H9 (cell line): ENCODE data around the gene ZKSCAN5. TPM values are rescaled to one million over a fixed set of nuclear protein-coding genes. Genes with fewer than 3 reads are reported as not detected.

Experiments used
- DNase-seq: peaks from one replicate; pipeline ENCODE4 v3.0.0-alpha.2; 2017
- H2AFZ ChIP-seq: one replicate; pipeline ENCODE4 v1.6.1; 2013; ENCODE audit warnings: mild to moderate bottlenecking, low read length, control low read depth, moderate library complexity
- H2AK5ac ChIP-seq: 2 replicates; pipeline ENCODE4 v1.6.1; 2013; ENCODE audit warnings: low read length, control low read depth, mixed read lengths; ENCODE audit not compliant: insufficient read length
- H2BK120ac ChIP-seq: one replicate; pipeline ENCODE4 v1.6.1; 2013; ENCODE audit warnings: low read depth, mild to moderate bottlenecking, low read length, control low read depth, inconsistent platforms; ENCODE audit not compliant: poor library complexity, severe bottlenecking
- H2BK12ac ChIP-seq: 2 replicates; pipeline ENCODE4 v1.6.1; 2013; ENCODE audit warnings: low read length, control low read depth, mixed read lengths, low read depth; ENCODE audit not compliant: insufficient read length
- H2BK15ac ChIP-seq: 2 replicates; pipeline ENCODE4 v1.6.1; 2013; ENCODE audit warnings: low read depth, low read length, control low read depth
- H2BK20ac ChIP-seq: one replicate; pipeline ENCODE4 v1.6.1; 2013; ENCODE audit warnings: low read depth, mild to moderate bottlenecking, low read length, control low read depth, inconsistent platforms; ENCODE audit not compliant: poor library complexity, severe bottlenecking
- H2BK5ac ChIP-seq: 2 replicates; pipeline ENCODE4 v1.6.1; 2013; ENCODE audit warnings: low read length, control low read depth, mixed read lengths; ENCODE audit not compliant: insufficient read length
- H3K14ac ChIP-seq: 2 replicates; pipeline ENCODE4 v1.6.1; 2013; ENCODE audit warnings: low read length, control low read depth; ENCODE audit not compliant: insufficient read depth
- H3K18ac ChIP-seq: 2 replicates; pipeline ENCODE4 v1.6.1; 2013; ENCODE audit warnings: low read depth, mild to moderate bottlenecking, mixed read lengths, low read length, control low read depth; ENCODE audit not compliant: insufficient read length
- H3K23ac ChIP-seq: 2 replicates; pipeline ENCODE4 v1.6.1; 2013; ENCODE audit warnings: low read length, control low read depth, mixed read lengths, low read depth; ENCODE audit not compliant: insufficient read length
- H3K23me2 ChIP-seq: 2 replicates; pipeline ENCODE4 v1.6.1; 2013; ENCODE audit warnings: low read depth, mild to moderate bottlenecking, mixed read lengths, low read length, control low read depth; ENCODE audit not compliant: insufficient read length, poor library complexity, severe bottlenecking
- H3K27ac ChIP-seq: 2 replicates; pipeline ENCODE4 v1.5.1; 2013; ENCODE audit warnings: low read length, control low read depth, mixed read lengths, low read depth; ENCODE audit not compliant: insufficient read length
- H3K27me3 ChIP-seq: 2 replicates; pipeline ENCODE4 v1.6.1; 2013; ENCODE audit warnings: low read length, control low read depth, inconsistent platforms; ENCODE audit not compliant: insufficient read depth
- H3K4ac ChIP-seq: 2 replicates; pipeline ENCODE4 v1.6.1; 2013; ENCODE audit warnings: low read depth, mild to moderate bottlenecking, control low read depth, inconsistent platforms, low read length, moderate library complexity
- H3K4me1 ChIP-seq: 2 replicates; pipeline ENCODE4 v1.6.1; 2013; ENCODE audit warnings: low read length, control low read depth, inconsistent platforms; ENCODE audit not compliant: insufficient read depth
- H3K4me2 ChIP-seq: 2 replicates; pipeline ENCODE4 v1.6.1; 2013; ENCODE audit warnings: low read length, control low read depth, mixed read lengths; ENCODE audit not compliant: insufficient read length, insufficient read depth
- H3K56ac ChIP-seq: 2 replicates; pipeline ENCODE4 v1.6.1; 2013; ENCODE audit warnings: low read depth, mild to moderate bottlenecking, mixed read lengths, low read length, control low read depth; ENCODE audit not compliant: insufficient read length
- H3K79me1 ChIP-seq: 2 replicates; pipeline ENCODE4 v1.6.1; 2013; ENCODE audit warnings: low read depth, mild to moderate bottlenecking, moderate library complexity, low read length, control low read depth, inconsistent platforms; ENCODE audit not compliant: insufficient read depth, poor library complexity, severe bottlenecking
- H3K79me2 ChIP-seq: 2 replicates; pipeline ENCODE4 v1.6.1; 2013; ENCODE audit warnings: low read length, control low read depth, inconsistent platforms; ENCODE audit not compliant: insufficient read depth
- H3K9ac ChIP-seq: 2 replicates; pipeline ENCODE4 v1.6.1; 2013; ENCODE audit warnings: low read length, control low read depth, mixed read lengths; ENCODE audit not compliant: insufficient read length; ENCODE audit errors: extremely low read depth
- H3K9me3 ChIP-seq: one replicate; pipeline ENCODE4 v1.6.1; 2013; ENCODE audit warnings: low read depth, low read length, inconsistent platforms; ENCODE audit not compliant: control insufficient read depth
- H3T11ph ChIP-seq: one replicate; pipeline ENCODE4 v1.6.1; 2013; ENCODE audit warnings: mild to moderate bottlenecking, low read length, control low read depth, inconsistent platforms
- H4K20me1 ChIP-seq: one replicate; pipeline ENCODE4 v1.6.1; 2013; ENCODE audit not compliant: control insufficient read depth, insufficient read length, insufficient read depth
- H4K5ac ChIP-seq: 2 replicates; pipeline ENCODE4 v1.6.1; 2013; ENCODE audit warnings: low read depth, mild to moderate bottlenecking, mixed read lengths, low read length, control low read depth; ENCODE audit not compliant: insufficient read length
- H4K8ac ChIP-seq: replicated peaks from 2 replicates; pipeline ENCODE4 v1.6.1; 2013; ENCODE audit warnings: low read length, control low read depth, mixed read lengths, low read depth; ENCODE audit not compliant: insufficient read length
- H4K91ac ChIP-seq: 2 replicates; pipeline ENCODE4 v1.6.1; 2013; ENCODE audit warnings: low read depth, mild to moderate bottlenecking, moderate library complexity, mixed read lengths, low read length, control low read depth; ENCODE audit not compliant: insufficient read length
- H3K27ac Mint-ChIP-seq, 3 experiments: 2 replicates in 2 of 3; 3 replicates in 1 of 3; pipeline ENCODE4 v1.8.0; 2020 to 2021; ENCODE audit warnings: mixed read lengths in 3 of 3, mild to moderate bottlenecking in 1 of 3, moderate library complexity in 1 of 3
- H3K27me3 Mint-ChIP-seq: 2 replicates; pipeline ENCODE4 v1.8.0; 2021; ENCODE audit warnings: low read depth, mild to moderate bottlenecking, moderate library complexity, mixed read lengths
- H3K36me3 Mint-ChIP-seq, 3 experiments: 2 replicates in 2 of 3; 3 replicates in 1 of 3; pipeline ENCODE4 v1.8.0; 2020 to 2021; ENCODE audit warnings: low read depth in 3 of 3, mixed read lengths in 3 of 3; ENCODE audit not compliant: insufficient read depth in 1 of 3
- H3K4me1 Mint-ChIP-seq, 2 experiments: 2 replicates each; pipeline ENCODE4 v1.8.0; 2020; ENCODE audit warnings: mixed read lengths in 2 of 2
- H3K4me3 Mint-ChIP-seq, 2 experiments: 2 replicates in 1 of 2; 3 replicates in 1 of 2; pipeline ENCODE4 v1.8.0; 2020 to 2021; ENCODE audit warnings: mild to moderate bottlenecking in 2 of 2, mixed read lengths in 2 of 2, moderate library complexity in 1 of 2
- H3K9me3 Mint-ChIP-seq, 2 experiments: 2 replicates in 1 of 2; 3 replicates in 1 of 2; pipeline ENCODE4 v1.8.0; 2020; ENCODE audit warnings: mild to moderate bottlenecking in 2 of 2, mixed read lengths in 2 of 2, moderate library complexity in 1 of 2
- CTCF ChIP-seq: fragments of 200-600 bp; sonication (generic); conservative IDR thresholded peaks from 3 replicates; pipeline ENCODE4 v1.8.0; 2021; ENCODE audit warnings: antibody characterized with exemption, mild to moderate bottlenecking
- WGBS: extraction: QIAGEN DNeasy Blood & Tissue Kit; methylation state at CpG from one replicate; pipeline ENCODE4 v1.1.7; 2013; ENCODE audit warnings: missing lambda C conversion rate, low lambda C conversion rate, mixed read lengths; ENCODE audit not compliant: insufficient read length; ENCODE audit errors: extremely low coverage; 5-methylcytosine and 5-hydroxymethylcytosine counted together
- total RNA-seq: library from RNA; stranded (reverse); gene quantifications from 2 replicates; pipeline ENCODE4 v1.2.1, GENCODE V29; 2021

The ZKSCAN5 gene
- total RNA-seq, 1 experiment from 2014 or later: 16.6 TPM

GRCh38 chr7:99562114-99562784 lies 57.8 kb downstream of the ZKSCAN5 start:
- DNase-seq: no peak
- Histone ChIP-seq H3K56ac (no peak overlapping the region), H4K8ac (no peak overlapping the region), H4K20me1 (no peaks in the 10 kb centered on the region), H4K5ac (no peak overlapping the region), H3K79me1 (peaks cover 3% of the 10 kb centered on the region), H3K79me2 (peaks cover 4% of the 10 kb centered on the region; the same call in 1 of the 2 replicates), H2BK5ac (no peak overlapping the region), H3K9ac (peak overlapping the region; percentile 13), H3K18ac (no peak overlapping the region), H3K9me3 (no peaks in the 10 kb centered on the region), H3K23me2 (no peaks in the 10 kb centered on the region), H3T11ph (no peak overlapping the region), H4K91ac (no peak overlapping the region), H3K4ac (no peak overlapping the region), H2AK5ac (no peak overlapping the region), H3K27me3 (no peaks in the 10 kb centered on the region), H3K27ac (no peak overlapping the region), H3K4me1 (no peaks in the 10 kb centered on the region), H3K4me2 (no peak overlapping the region), H3K23ac (no peak overlapping the region), H2BK15ac (no peak overlapping the region), H2BK20ac (no peak overlapping the region), H2BK120ac (no peak overlapping the region), H2BK12ac (no peak overlapping the region), H3K14ac (no peak overlapping the region), H2AFZ (no peak overlapping the region)
- Mint-ChIP-seq H3K27ac (no peak overlapping the region), H3K4me1 (peaks cover 3% of the 10 kb centered on the region in 2 experiments), H3K27me3 (no peaks in the 10 kb centered on the region), H3K9me3 (no peaks in the 10 kb centered on the region), H3K36me3 (peaks cover 41 to 58% (median 56%) of the 10 kb centered on the region in 3 experiments), H3K4me3 (no peak overlapping the region)
- WGBS: no CpG with 5 or more reads among the region's 9 CpGs
- no peak for TF ChIP-seq CTCF
